A549 treated with RU486 at 1 μM for 4 hours (cell line): ENCODE results near the gene ATP8B4. TPM values are rescaled to one million over a fixed set of nuclear protein-coding genes. Genes with fewer than 3 reads are reported as not detected.

ENCODE experiments used
- total RNA-seq: library from RNA; stranded (reverse); fragments of 200-300 nt; extraction: Qiagen RNA extraction; gene quantifications from 5 replicates; pipeline ENCODE4 v1.2.3, GENCODE V29; 2022; ENCODE audit warnings: low read depth

ATP8B4 gene
- total RNA-seq = 0.47 to 1.1 TPM (median 0.78 TPM) in 5 replicates

GRCh38 chr15:50119063-50120040 lies at the start of gene ATP8B4:
TSS of gene ATP8B4 (minus strand) at chr15:50119233. CDS start at chr15:50106966, 12,267 bp downstream.

Other genes starting within 250 kb of the ATP8B4 start
- gene SLC27A2, start 63.0 kb upstream of the ATP8B4 start, total RNA-seq = 28.1 to 33.7 TPM (median 29.4 TPM) in 5 replicates
- 0.05 to 0.07 TPM in 2 of 5 replicates, not detected in the others for gene HDC, start 146.5 kb upstream of the ATP8B4 start, total RNA-seq
- gene GABPB1, start 236.0 kb upstream of the ATP8B4 start, total RNA-seq = 30.2 to 37.0 TPM (median 33.3 TPM) in 5 replicates